Stimulated activated CD8-positive, alpha-beta memory T cell treated with anti-CD3 and anti-CD28 coated beads, Interleukin-4, amount 100 ng/mL, for 4 hours (primary cell): ENCODE results near the gene MGMT.

Experiments used
- DNase-seq, 2 donors: peaks; one replicate each; pipeline ENCODE4 v3.0.0-alpha.2; 2020; ENCODE audit warnings: low read depth in 2 of 2, low spot score in 1 of 2

Gene MGMT

DNA sequence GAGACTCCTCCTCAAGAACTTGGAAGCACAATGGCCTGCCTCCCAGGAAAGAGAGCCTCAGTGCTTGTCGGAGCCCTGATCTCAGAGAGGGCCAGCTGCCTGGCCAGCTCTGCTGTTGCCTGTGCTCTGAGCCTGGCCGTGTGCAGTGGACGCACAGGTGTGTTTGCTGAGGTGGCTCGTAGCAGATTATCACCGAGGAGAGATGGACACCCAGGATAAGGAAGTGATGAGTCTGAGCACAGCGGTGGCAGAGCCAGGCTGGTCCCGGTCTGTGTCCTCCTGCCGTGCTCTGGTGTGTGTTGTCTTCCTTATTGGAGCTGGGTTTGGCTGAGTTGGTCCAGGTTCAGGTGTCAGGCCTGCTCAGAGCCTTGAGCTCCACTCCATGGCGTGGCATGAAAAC lies 288.6 kb downstream of the MGMT start:
- DNase-seq, result no peak

GRCh38 chr10:129756912-129757901 lies 290.2 kb downstream of the MGMT start:
- no peak for DNase-seq

- DNase-seq, result no peak
These were observed 291.4 kb downstream of the MGMT start for GRCh38 chr10:129758207-129759021.

- no peak for DNase-seq
These were observed 292.4 kb downstream of the MGMT start for GRCh38 chr10:129759214-129760002.

GRCh38 chr10:129760003-129760315 lies 292.9 kb downstream of the MGMT start:
- no peak for DNase-seq

GRCh38 chr10:129760416-129760815 lies 293.4 kb downstream of the MGMT start:
- DNase-seq, result no peak

DNA sequence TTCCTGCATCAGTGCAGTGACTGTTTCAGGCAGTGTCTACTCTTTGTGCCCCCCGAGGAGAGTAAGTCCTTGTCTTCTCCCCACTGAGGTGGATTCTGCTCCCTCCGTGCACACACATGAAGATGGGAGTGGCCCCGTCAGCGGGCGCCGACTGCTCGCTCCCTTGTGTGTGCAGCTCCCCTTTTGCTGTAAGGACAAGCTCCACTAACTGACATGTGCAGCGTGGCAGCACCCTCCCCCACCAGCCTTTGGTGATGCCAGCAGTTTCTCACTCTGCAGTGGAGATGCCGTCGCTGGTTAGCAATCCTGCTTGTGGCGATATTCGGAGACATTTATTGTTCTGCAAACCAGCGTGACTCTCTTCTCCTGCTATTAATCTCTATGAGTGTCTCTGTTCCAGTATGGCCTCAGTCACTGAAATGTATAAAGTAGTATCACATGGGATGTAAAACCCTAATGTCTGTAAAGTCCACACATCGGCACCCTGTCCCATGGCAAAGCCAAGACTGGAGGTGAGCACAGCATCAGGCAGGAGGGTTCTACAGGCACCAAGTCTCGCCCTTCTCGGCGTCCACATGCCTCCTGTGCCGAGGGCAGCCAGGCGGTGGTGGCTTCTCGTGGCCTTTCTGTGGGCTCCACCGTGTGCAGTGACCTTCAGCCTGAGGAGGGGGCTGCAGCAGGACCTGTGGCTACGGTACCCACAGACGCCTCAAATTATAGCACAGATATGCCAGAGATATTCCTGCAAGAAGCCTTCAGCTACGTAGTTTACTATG lies 294.3 kb downstream of the MGMT start:
- DNase-seq, result no peak

GRCh38 chr10:129761981-129762956 lies 295.2 kb downstream of the MGMT start:
- no peak for DNase-seq

- no peak for DNase-seq
These were observed 297.2 kb downstream of the MGMT start for GRCh38 chr10:129764011-129764900.

DNA sequence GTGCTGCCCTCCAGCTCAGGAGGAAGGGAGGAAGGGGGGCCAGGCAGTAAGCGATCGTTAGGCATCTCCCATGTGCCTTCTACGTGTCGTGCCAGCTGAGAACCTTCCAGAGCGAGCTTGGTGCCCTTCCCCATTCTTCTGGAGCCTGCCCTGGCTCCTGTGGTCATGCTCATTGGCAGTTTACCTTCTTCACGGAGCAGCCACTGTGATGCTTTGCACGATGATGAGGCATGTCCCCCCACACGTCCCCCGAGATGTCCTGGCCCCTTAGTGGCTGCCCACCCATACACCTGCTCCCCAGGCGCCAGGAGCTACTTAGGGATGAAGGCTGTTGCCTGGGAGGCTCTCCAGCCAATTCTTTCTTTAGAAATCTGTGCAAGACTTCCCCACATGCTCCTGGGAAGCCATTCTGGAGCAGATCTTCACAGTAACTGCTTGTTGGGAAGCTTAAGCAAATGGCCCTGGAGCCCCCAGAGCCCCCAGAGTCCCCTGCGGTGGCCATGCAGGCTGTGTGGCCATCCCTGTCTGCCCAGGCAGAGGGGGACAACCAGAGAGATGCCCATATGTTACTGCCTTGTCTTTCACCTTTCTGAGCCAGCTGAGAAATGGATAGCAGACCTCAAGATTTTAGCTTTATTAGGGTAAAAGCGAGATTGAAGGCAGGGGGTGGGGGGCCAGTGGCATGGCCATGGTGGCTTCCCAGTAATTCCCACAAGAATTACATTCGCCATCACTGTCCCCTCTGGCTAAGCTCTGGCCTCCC lies 298.0 kb downstream of the MGMT start:
- DNase-seq, result no peak

GRCh38 chr10:129765664-129766550 lies 298.9 kb downstream of the MGMT start:
- no peak for DNase-seq

GRCh38 chr10:129766611-129767550 lies 299.8 kb downstream of the MGMT start:
- no peak for DNase-seq

DNA sequence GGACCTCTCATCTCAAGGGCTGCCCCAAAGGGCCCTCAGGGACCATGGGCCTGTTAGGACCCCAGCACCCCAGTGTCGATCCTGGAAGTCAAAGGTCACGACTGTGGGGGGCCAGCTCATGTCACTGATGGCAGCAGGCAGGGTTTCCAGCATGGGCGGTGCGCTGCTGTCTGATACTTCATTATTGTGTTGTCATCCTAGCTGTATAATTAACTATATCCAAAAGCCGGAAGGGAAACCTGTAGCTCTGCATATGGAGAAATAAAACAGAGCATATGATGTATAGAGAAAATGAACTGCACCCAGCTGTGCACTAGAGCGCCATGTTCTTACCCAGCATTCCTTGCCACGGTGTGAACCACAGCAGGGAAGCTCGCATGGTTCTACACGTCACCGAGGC lies 300.7 kb downstream of the MGMT start:
- no peak for DNase-seq

DNA sequence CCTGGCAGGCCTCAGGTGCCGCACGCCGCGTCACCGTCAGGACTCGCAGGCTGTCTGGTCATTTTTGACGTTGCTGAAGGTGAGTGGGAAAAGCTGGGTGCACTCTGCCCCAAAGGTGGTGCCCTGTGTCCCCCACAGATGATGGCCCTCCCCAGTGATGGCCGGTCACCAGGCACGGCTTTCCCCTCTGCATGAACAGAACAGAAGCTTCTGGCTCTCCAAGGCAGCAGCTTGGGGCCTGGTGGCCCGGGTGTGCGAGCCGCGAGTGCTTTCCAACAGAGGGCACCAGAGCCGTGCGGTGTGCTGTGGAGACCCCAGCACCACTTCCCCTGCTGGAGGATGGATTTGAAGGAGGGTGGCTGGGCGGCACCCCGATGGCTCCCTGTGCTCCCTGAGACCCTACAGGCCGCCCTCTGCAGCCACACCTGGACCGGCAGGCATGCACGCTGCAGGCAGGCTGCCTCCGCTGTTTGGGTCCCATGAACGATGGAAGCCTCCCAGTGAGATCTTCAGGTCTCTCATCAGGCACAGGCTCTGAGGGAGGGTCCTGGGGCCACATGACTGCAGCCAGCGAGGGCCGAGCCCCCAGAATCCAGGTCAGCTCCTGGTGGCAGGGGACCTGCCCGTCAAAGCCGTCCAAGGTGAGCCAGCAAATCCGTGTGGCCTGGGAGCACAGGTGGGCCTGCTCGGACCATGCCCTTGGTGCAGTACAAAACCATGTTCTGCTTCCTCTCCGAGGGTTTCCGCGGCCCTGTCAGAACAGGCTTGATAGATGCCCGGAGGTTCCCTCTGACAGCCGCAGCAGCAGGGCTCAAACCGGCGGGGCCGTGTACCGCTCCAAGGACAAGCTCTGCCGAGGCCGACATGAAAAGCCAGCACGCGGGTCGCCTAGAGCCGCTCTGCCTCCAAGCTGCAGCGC lies 301.7 kb downstream of the MGMT start:
- no peak for DNase-seq
